Coronary artery (tissue), 2 donors: ENCODE results near the gene NKTR.

Experiments used
- DNase-seq: peaks from one replicate; pipeline ENCODE4 v3.0.0-alpha.2; 2017; ENCODE audit warnings: low spot score
- H3K27ac ChIP-seq, 2 donors: fragments of 200-600 bp; sonication (generic); one replicate each; pipeline ENCODE4 v1.5.1; 2016 to 2019
- H3K4me3 ChIP-seq: fragments of 200-600 bp; sonication (generic); 2 replicates; pipeline ENCODE4 v1.5.1; 2016; ENCODE audit warnings: mild to moderate bottlenecking, moderate library complexity
- TF ChIP-seq, protein P1 (sequence below): fragments of 200-600 bp; sonication (generic); IDR thresholded peaks from one replicate; pipeline ENCODE4 v1.5.1; 2019; ENCODE audit warnings: antibody characterized with exemption

The NKTR gene

GRCh38 chr3:42658771-42659390, 58.4 kb downstream of the NKTR start:
- no peak for DNase-seq

GRCh38 chr3:42659451-42660130, 59.1 kb downstream of the NKTR start:
- Histone ChIP-seq H3K4me3 (no peak overlapping the region), H3K27ac (peak overlapping the region; percentile 2 to 70)
- TF ChIP-seq, protein P1, sequence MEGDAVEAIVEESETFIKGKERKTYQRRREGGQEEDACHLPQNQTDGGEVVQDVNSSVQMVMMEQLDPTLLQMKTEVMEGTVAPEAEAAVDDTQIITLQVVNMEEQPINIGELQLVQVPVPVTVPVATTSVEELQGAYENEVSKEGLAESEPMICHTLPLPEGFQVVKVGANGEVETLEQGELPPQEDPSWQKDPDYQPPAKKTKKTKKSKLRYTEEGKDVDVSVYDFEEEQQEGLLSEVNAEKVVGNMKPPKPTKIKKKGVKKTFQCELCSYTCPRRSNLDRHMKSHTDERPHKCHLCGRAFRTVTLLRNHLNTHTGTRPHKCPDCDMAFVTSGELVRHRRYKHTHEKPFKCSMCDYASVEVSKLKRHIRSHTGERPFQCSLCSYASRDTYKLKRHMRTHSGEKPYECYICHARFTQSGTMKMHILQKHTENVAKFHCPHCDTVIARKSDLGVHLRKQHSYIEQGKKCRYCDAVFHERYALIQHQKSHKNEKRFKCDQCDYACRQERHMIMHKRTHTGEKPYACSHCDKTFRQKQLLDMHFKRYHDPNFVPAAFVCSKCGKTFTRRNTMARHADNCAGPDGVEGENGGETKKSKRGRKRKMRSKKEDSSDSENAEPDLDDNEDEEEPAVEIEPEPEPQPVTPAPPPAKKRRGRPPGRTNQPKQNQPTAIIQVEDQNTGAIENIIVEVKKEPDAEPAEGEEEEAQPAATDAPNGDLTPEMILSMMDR, result no peak
- DNase-seq, result no peak

More at GRCh38 chr3:42658771-42659390, 58.4 kb downstream of the NKTR start:
- TF ChIP-seq, protein P1, result no peak
- peak overlapping the region in 1 of 2 donors; percentile 70 for H3K27ac ChIP-seq
- H3K4me3 ChIP-seq, result no peak overlapping the region

DNA sequence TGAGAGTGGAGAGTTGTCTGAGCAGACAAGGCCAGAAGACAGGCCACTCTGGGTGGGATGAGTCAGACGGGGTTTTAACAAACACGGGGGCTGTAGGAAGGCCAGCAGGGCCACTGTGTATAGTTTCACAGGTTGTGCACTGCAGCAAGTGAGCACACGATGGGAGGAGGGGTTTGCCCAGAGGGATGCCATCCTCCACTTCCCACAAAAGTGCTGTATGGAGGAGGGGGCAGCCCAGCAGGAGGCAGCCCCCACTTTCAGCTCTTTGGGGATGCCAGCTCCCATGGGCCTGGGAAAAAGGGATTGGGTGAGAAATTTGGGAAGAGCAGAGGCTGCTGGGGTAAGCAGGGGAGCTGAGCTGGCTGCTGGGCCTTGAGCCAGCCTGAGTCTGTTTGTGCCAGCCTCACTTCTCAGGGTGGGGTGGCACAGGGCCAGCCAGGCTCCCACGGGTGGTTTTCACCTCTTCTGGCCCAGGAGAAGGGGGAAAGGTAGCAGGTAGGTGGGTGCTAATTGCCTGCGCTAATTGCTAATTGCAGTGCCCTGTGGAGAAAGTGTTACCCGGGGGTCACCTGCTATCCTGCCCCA, 59.7 kb downstream of the NKTR start:
- DNase-seq, result no peak
- Histone ChIP-seq H3K4me3 (no peak overlapping the region), H3K27ac (peak overlapping the region; percentile 2 to 70)
- TF ChIP-seq, protein P1, result no peak

DNA sequence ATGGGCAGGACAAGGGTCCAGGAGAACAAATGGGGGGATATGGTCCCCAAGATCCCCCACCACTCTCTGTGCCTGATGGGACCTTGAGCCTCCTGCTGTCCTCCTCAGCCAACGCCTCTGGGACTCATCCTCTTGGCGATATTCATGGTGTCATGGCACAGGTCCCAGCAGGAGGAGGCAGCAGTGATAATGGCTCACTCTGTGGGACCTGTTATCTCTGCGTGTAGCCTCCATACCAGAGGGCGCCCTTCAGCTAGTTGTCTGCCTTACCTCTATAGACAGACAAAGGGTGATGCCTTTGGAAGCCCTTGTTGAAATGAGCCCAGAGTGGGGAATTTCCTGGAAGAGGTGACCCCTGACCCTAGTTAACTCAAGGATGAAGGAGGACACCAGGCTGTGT, 60.4 kb downstream of the NKTR start:
- Histone ChIP-seq H3K4me3 (no peak overlapping the region), H3K27ac (peak overlapping the region; percentile 2 to 70)
- DNase-seq, result no peak
- TF ChIP-seq, protein P1, result no peak

DNA sequence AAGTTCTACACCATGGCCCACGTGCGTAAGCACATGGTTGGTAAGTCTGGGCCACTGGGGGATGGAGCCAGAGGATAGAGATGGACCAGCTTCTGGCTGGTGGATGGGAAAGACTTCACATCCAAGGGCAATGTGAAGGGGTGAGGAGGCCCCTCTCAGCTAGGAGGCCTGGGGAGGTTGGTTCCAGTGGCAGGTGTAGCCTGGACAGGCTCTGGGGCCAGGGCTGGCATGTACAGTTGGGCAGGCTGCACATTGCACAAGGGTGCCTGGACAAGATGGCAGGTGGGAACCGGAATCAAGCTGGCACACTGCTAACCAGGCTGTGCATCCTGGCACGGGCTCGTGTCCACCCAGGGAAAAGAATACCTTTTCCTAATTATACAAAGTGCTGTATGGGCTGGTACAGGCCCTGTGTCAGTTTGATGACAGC, 61.1 kb downstream of the NKTR start:
- Histone ChIP-seq H3K4me3 (no peak overlapping the region), H3K27ac (no peak overlapping the region)
- peak; percentile 72 for DNase-seq
- TF ChIP-seq, protein P1, result no peak

- Histone ChIP-seq H3K27ac (no peak overlapping the region), H3K4me3 (no peak overlapping the region)
- TF ChIP-seq, protein P1, result no peak
- no peak for DNase-seq
Observed at GRCh38 chr3:42662037-42662812, 61.7 kb downstream of the NKTR start.
